ENCODE data around the gene PARP3.

Gene PARP3

GRCh38 chr3:51966922-51967383 lies 24.8 kb downstream of the PARP3 start:
- no peak for DNase-seq (ENCODE audit: low read depth in 2 of 2)

GRCh38 chr3:51967384-51968169 lies 25.4 kb downstream of the PARP3 start, which contains the start of gene PCBP4:
PCBP4 (minus strand) TSS chr3:51967454; CDS start chr3:51961240, 6,214 bp downstream.
- no peak for DNase-seq (ENCODE audit: low read depth in 2 of 2)

GRCh38 chr3:51968170-51968775 lies 26.1 kb downstream of the PARP3 start:
- DNase-seq (ENCODE audit: low read depth in 2 of 2) = no peak

DNA sequence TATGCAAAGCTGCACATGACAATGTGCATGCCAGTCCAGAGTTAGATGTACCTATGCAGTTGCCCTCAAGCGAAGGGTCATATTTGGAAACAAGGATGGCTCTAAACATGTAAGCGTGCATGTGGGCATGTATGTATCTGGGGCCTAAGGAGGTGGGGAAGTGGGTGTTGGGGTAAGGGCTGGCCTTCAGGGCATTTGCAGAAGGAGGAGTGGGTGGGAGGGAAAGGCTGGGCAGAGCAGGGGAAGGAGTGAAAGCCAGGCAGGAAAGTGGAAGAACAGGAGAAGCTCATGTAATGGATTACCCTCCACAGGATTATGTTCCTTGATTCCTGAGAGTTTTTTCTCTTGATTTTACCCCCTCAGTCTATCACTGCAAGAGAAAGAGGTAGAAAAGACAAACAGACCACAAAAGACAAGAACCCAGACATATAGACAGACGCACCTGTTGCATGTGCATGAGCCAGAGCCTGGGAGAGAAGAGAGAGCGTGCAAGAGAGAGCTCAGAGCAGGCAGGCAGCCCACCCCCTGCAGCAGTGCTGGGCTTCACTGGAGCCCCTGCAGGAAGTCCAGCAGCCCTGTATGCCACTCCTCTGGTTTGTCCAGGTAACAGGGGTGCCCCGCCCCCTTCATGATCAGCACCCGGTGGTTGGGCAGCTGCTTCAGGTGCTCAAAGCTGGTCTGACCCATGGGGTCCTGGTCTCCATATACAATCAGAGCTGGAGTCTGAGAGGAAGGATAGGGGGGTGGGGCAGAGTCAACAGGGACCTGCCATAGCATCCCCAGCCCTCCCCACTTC lies 26.9 kb downstream of the PARP3 start:
- no peak for DNase-seq (ENCODE audit: low read depth in 2 of 2)

- no peak for DNase-seq (ENCODE audit: low read depth in 2 of 2)
Observed at GRCh38 chr3:51969841-51970240, 27.7 kb downstream of the PARP3 start.

- no peak for DNase-seq (ENCODE audit: low read depth in 2 of 2)
Observed at GRCh38 chr3:51970606-51971300, 28.6 kb downstream of the PARP3 start.

- no peak for DNase-seq (ENCODE audit: low read depth in 2 of 2)
Observed at GRCh38 chr3:51971350-51971749, 29.2 kb downstream of the PARP3 start.

GRCh38 chr3:51974277-51974962 lies 32.3 kb downstream of the PARP3 start:
- DNase-seq (ENCODE audit: low read depth in 2 of 2) = no peak

- peak in 1 of 2 donors; percentile 64 for DNase-seq (ENCODE audit: low read depth in 2 of 2)
Observed at GRCh38 chr3:51974963-51975851, 33.0 kb downstream of the PARP3 start, which contains the start of gene ABHD14A. ABHD14A (plus strand) TSS chr3:51975064; CDS start chr3:51975136, 72 bp downstream.

GRCh38 chr3:51975852-51976549 lies 33.8 kb downstream of the PARP3 start:
- DNase-seq (ENCODE audit: low read depth in 2 of 2) = no peak

GRCh38 chr3:51977446-51978142 lies 35.4 kb downstream of the PARP3 start:
- DNase-seq (ENCODE audit: low read depth in 2 of 2) = no peak

DNA sequence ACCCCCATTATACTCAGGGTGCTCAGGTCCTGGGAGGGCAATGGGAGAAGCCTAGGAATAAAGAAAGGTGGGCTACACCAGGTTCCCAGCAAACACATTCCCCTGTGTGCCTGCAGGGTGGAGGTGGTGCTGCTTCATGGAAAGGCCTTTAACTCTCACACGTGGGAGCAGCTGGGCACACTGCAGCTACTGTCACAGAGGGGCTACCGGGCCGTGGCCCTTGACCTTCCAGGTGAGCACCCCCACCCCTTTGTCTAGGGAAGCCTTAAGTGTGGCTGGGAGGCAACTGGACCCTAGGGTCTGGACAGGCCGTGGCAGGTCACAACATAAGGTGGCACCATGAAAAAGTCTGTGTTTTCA lies 36.0 kb downstream of the PARP3 start:
- no peak for DNase-seq (ENCODE audit: low read depth in 2 of 2)

- DNase-seq (ENCODE audit: low read depth in 2 of 2) = no peak
Observed at GRCh38 chr3:51980253-51980652, 38.1 kb downstream of the PARP3 start.

DNA sequence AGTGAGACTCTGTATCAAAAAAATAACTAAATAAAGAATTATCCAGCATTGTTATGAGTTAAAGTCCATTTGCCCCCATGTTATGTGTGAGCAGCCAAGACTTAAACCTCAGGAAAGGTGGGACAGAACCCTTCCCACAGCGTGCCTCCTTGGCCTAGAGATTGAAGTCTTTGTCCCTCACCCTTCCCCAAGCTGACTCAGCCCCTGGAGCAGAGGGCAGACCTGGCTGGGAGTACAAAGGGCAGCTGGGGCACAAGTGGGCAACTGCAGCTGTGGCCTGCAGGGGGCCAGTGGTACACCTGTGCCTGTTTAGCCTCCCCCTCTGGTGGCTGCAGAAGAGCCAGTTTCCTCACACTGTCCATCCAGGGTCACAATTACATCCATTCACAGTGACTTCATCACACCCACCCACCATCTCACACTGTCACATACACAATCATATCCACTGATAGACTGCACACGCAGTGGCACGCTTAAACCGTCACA lies 40.2 kb downstream of the PARP3 start:
- no peak for DNase-seq (ENCODE audit: low read depth in 2 of 2)

DNA sequence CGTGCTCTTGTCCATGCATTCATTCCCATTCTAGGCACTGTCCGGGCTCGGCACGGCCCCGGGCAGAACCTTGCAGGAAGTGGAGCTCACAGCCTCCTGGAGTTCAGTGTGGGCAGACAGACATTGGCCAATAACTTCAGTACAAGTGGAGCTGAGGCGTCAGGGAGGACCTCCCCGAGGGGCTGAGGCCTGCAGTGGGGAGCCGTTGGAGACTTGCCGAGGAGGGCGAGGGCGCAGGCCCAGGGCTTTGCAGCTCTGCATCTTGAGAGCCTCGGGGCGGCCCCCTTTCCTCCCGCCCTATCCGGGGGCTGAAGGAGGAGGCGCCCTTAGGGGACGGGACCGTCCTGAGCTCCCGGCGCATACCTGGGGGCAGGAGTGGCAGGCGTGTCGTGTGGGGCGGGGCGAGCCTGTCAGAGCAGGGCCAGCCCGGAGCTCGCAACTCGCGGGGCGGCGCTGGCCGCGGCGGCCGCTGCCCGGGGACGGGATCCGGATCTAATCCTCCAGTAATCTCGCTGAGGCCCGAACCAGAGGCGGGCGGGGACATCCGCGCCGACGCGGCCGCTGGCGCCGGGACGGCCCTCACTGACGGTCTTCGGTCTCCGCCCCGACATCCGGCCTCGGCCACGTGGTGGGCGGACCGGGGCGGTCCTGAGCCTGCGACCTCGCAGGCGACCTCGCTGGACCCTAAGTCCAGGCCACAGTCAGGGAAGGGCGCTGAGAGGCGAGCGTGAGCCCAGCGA lies 40.8 kb downstream of the PARP3 start, which contains the start of gene ACY1:
ACY1 (plus strand) TSS at position 698 of the 740 bp plus-strand sequence. CDS start 530 bp downstream, outside the sequence.
- peak; percentile 41 to 73 for DNase-seq (ENCODE audit: low read depth in 2 of 2)

DNA sequence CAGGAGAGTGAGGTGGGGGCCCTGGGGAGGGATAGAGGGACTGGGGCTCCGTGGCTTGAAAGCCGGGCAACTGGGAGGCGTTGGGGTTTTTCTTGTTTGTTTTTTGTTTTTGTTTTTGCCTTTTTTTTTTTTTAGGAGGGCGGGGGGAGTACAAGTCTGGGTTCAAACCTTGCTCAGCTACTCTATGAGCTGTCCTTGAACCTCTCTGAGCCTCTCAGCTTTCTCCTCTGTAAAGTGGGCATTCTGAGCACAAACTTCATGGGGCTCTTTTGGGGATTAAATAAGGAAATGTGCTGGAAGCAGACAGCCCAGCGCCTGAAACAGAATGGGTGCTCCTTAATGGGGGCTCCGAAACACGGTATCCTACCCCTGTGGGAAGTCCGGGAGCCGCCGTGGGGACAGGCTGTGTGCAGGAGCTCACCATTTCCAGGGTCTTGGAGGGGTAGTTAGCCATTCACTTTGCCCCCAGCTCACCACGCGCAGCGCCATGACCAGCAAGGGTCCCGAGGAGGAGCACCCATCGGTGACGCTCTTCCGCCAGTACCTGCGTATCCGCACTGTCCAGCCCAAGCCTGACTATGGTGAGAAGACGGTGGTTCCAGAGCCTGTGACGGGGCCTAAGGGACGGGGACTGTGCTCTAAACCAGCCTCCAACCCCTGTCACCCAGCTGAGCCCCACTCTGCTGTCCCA lies 41.6 kb downstream of the PARP3 start:
- no peak for DNase-seq (ENCODE audit: low read depth in 2 of 2)

GRCh38 chr3:51984269-51984647 lies 42.1 kb downstream of the PARP3 start:
- DNase-seq (ENCODE audit: low read depth in 2 of 2) = no peak

Measured in stimulated activated CD4-positive, alpha-beta T cell treated with anti-CD3 and anti-CD28 coated beads, Interleukin-1b, Interleukin-23, amount 100 ng/mL, for 4 hours (primary cell).